Heart right ventricle (tissue), 16 donors: Measurements from ENCODE around the gene LONP2. TPM values are rescaled to one million over a fixed set of nuclear protein-coding genes. Genes with fewer than 3 reads are reported as not detected.

Experiments
- ATAC-seq, 8 donors: fragments of 200-7000 bp; cut with Tn5 transposase; one replicate each; pipeline ENCODE4 v1.9.1; 2020; ENCODE audit warnings: mild to moderate bottlenecking in 8 of 8, moderate library complexity in 8 of 8, moderate number of reproducible peaks in 1 of 8
- DNase-seq, 2 donors: peaks; one replicate each; pipeline ENCODE4 v3.0.0-alpha.2; 2020
- H3K27ac ChIP-seq, 10 donors: fragments of 200-600 bp; sonication (generic) in 2 of 10; one replicate each; pipeline versions ENCODE4 v1.5.0 to v1.8.0; 2020 to 2022; ENCODE audit warnings: mild to moderate bottlenecking in 3 of 10
- H3K27me3 ChIP-seq, 7 donors: fragments of 200-600 bp; one replicate each; pipeline ENCODE4 v1.8.0; 2021 to 2022; ENCODE audit warnings: mild to moderate bottlenecking in 2 of 7
- H3K36me3 ChIP-seq, 9 donors: fragments of 200-600 bp; sonication (generic) in 1 of 9; one replicate each; pipeline versions ENCODE4 v1.5.0 to v1.8.0; 2020 to 2022; ENCODE audit warnings: mild to moderate bottlenecking in 2 of 9
- H3K4me1 ChIP-seq, 9 donors: fragments of 200-600 bp; sonication (generic) in 1 of 9; one replicate each; pipeline versions ENCODE4 v1.5.0 to v1.8.0; 2020 to 2022; ENCODE audit warnings: mild to moderate bottlenecking in 4 of 9
- H3K4me3 ChIP-seq, 10 donors: fragments of 200-600 bp; sonication (generic) in 2 of 10; one replicate each; pipeline versions ENCODE4 v1.5.0 to v1.8.0; 2020 to 2022; ENCODE audit warnings: mild to moderate bottlenecking in 7 of 10, moderate library complexity in 2 of 10
- H3K9me3 ChIP-seq, 11 donors: fragments of 200-600 bp in 10 of 11; sonication (generic) in 2 of 11; one replicate each; pipeline versions ENCODE4 v1.5.0 to v1.8.0; 2013 to 2022; ENCODE audit warnings: mild to moderate bottlenecking in 2 of 11, control low read depth in 1 of 11, moderate library complexity in 1 of 11
- WGBS, 2 donors: extraction: QIAGEN DNeasy Blood & Tissue Kit; methylation state at CpG; one replicate each; pipeline ENCODE4 v1.1.7; 2013; ENCODE audit warnings: inconsistent platforms in 1 of 2; 5-methylcytosine and 5-hydroxymethylcytosine counted together
- intact Hi-C, 10 donors: fragments of 100-400 bp; cut with DNase I; formaldehyde crosslinking; loops; one replicate each; pipeline versions ENCODE4 v1.11.1 to v1.14.2; 2022
- polyA plus RNA-seq, 2 donors: library from polyadenylated mRNA; stranded (reverse); fragments of 200-250 nt; gene quantifications; one replicate each; pipeline ENCODE4 v1.2.3, GENCODE V29; 2013
- total RNA-seq, 10 donors: library from RNA; stranded (reverse); fragmentation: NEBNext Ultra II Directional in 3 of 10; extraction: Animal tissue kit (Norgen Biotek cat#: 25700) in 3 of 10; gene quantifications; one replicate each; pipeline versions ENCODE4 v1.2.1 to v1.2.4, GENCODE V29; 2021 to 2023
- TF ChIP-seq, protein P1 (sequence below), 9 donors: fragments of 200-600 bp; sonication (generic) in 2 of 9; IDR thresholded peaks; one replicate each; pipeline versions ENCODE4 v1.5.0 to v1.8.0; 2021 to 2022; ENCODE audit warnings: antibody characterized with exemption in 9 of 9, mild to moderate bottlenecking in 5 of 9, moderate library complexity in 1 of 9
- donor health status: Arrhythmogenic right ventricular cardiomyopathy.
- donor health status: ischemic (EF 13 %, LVEDD 7.1; RV severe dilation, severe dysfunction).
- donor health status: healthy with polysubstance abuse.
- donor health status: DM: no; HTN: yes; CAD: no.
- donor health status: DM: no; HTN: no; CAD: no.
- donor health status: ischemic (EF 25% LVEDD 6.9; RV normal size, moderate dysfunction).
- donor health status: ischemic (EF 25% LVEDD 5.7; RV mildly dilated, moderate dysfunction).
- donor health status: healthy.
- donor health status: DM: yes; HTN: yes; CAD: no.
- donor health status: Ischemic cardiomyopathy.
- donor health status: ischemic (EF 35%, LVEDD 5.7; RV mildly dilated, moderate dysfunction).
- donor health status: nonischemic (EF 11% LVEDD 7.7; RV severe dilation, severe dysfunction).
- donor health status: DM: yes; HTN: yes; CAD: no.
- donor health status: PGD.
- donor health status: ischemic (EF 29% LVEDD 5.4; RV normal size, mild dysfunction).
- donor health status: nonischemic (EF 23%, LVEDD 6.1; RV moderate dilation, normal function).

Gene LONP2
- total and polyA plus RNA-seq, 12 donors: 16.5 to 86.6 (median 74.5) TPM

DNA sequence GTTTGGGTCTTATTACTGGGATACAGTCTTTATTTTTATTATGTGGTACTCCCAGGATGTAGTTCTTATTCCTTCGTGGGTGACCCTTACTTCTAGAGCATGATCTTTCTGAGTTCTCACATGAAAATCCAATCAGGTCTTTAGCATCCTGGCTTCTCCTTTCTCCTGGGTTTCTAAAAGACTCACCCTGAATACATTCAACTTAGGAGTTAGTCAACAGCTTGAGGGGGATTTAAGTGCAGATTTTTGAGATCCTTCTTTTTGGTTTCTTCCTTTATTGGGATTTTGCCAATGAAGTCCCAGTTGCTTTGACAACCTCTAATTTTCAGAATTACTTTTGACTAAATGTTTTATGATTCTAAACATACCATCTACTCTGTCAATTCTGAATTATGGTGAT, 72.9 kb downstream of the LONP2 start:
- Histone ChIP-seq H3K27ac (peak overlapping the region in 4 of 10 donors; percentile 73 to 84 (median 76)), H3K36me3 (peaks cover 0 to 44% (median 21%) of the 10 kb centered on the region in 9 donors), H3K27me3 (no peaks in the 10 kb centered on the region), H3K4me1 (peaks cover 3 to 55% (median 33%) of the 10 kb centered on the region in 9 donors), H3K9me3 (peaks cover 0 to 23% (median 2%) of the 10 kb centered on the region in 11 donors), H3K4me3 (no peak overlapping the region)
- intact Hi-C loops: no loop called here
- TF ChIP-seq, protein P1, sequence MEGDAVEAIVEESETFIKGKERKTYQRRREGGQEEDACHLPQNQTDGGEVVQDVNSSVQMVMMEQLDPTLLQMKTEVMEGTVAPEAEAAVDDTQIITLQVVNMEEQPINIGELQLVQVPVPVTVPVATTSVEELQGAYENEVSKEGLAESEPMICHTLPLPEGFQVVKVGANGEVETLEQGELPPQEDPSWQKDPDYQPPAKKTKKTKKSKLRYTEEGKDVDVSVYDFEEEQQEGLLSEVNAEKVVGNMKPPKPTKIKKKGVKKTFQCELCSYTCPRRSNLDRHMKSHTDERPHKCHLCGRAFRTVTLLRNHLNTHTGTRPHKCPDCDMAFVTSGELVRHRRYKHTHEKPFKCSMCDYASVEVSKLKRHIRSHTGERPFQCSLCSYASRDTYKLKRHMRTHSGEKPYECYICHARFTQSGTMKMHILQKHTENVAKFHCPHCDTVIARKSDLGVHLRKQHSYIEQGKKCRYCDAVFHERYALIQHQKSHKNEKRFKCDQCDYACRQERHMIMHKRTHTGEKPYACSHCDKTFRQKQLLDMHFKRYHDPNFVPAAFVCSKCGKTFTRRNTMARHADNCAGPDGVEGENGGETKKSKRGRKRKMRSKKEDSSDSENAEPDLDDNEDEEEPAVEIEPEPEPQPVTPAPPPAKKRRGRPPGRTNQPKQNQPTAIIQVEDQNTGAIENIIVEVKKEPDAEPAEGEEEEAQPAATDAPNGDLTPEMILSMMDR (IDR thresholded peaks at IDR 0.05): no peak
- 75 to 89% methylated on average over 1 of the region's 1 CpG for WGBS, 2 donors
- DNase-seq (no peak), ATAC-seq (no peak)

DNA sequence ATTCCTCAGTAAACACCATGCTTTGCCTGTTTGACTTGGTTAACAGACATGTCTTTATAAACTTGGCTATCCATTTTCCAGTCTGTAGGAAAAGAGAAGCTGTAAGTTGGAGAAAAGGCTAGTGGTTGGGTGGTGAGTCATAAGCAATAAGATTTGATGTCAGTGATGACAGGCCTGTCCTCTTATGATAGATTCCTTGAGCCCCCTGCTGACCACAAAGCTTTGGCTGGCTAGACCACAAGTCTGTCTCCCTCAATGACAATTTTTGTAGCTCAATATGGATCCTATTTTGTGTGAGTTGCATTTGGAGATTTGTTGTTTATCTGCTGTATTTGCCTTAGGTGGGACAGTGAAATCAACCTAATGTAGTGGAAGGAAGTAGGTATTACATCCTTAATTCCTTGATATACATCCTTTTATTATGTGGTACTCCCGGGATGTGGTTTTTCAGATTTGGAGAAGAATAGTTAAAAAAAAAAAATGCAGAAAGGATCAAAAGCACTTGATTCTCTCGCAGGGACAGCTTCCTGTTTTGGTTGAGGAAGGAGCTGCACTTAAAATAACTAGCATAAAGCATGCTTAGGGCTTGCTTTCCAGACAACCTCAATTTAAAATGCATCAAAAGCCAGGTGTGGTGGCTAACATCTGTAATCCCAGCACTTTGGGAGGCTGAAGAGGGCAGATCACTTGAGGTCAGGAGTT, 73.7 kb downstream of the LONP2 start:
- H3K36me3 ChIP-seq: peaks cover 0 to 43% (median 19%) of the 10 kb centered on the region in 9 donors
- 46 to 61% methylated on average over 2 of the region's 2 CpGs for WGBS, 2 donors
- peaks cover 0 to 15% (median 0%) of the 10 kb centered on the region in 11 donors for H3K9me3 ChIP-seq
- H3K4me3 ChIP-seq: peak overlapping the region in 1 of 10 donors; percentile 0
- intact Hi-C loops: loop anchor here in 1 of 10 donors (1.0 kb wide), 1 partner anchor 33 kb away; no protein-coding TSS in a partner anchor
- no peaks in the 10 kb centered on the region for H3K27me3 ChIP-seq
- peaks cover 3 to 55% (median 33%) of the 10 kb centered on the region in 9 donors for H3K4me1 ChIP-seq
- peak overlapping the region in 8 of 10 donors; percentile 56 to 84 (median 72) for H3K27ac ChIP-seq
- TF ChIP-seq, protein P1 (IDR thresholded peaks at IDR 0.05): peak in 3 of 9 donors; percentile 7 to 24 (median 13)
- ATAC-seq (peak in 4 of 8 donors; percentile 36 to 41 (median 39)), DNase-seq (no peak)

DNA sequence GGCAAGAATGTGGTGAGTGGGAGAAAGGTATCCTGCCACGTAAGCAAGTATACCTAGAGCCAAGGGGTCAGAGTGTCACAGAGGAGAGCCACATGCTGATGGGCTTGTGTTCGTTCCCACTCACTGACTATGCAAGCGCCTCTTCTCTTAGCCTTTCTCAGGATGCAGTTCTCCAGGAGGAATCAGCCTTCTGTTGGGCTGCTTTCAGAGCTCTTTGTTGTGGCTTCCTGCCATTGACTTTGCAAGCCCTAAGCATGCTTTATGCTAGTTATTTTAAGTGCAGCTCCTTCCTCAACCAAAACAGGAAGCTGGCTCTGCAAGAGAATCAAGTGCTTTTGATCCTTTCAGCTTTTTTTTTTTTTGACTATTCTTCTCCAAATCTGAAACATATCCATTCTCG, 74.5 kb downstream of the LONP2 start:
- Histone ChIP-seq H3K4me3 (peak overlapping the region in 1 of 10 donors; percentile 2), H3K9me3 (peaks cover 0 to 7% (median 0%) of the 10 kb centered on the region in 11 donors), H3K36me3 (peaks cover 0 to 37% (median 11%) of the 10 kb centered on the region in 9 donors), H3K27me3 (no peaks in the 10 kb centered on the region), H3K4me1 (peaks cover 3 to 55% (median 33%) of the 10 kb centered on the region in 9 donors), H3K27ac (peak overlapping the region in 8 of 10 donors; percentile 56 to 84 (median 72))
- ATAC-seq: peak; percentile 69 to 93 (median 90)
- TF ChIP-seq, protein P1 (IDR thresholded peaks at IDR 0.05): no peak
- WGBS, 2 donors: 37 to 43% methylated on average over 4 of the region's 4 CpGs
- intact Hi-C loops: loop anchor here in 1 of 10 donors (1.0 kb wide), 1 partner anchor 32 kb away; no protein-coding TSS in a partner anchor
- DNase-seq: peak in 1 of 2 donors; percentile 74

DNA sequence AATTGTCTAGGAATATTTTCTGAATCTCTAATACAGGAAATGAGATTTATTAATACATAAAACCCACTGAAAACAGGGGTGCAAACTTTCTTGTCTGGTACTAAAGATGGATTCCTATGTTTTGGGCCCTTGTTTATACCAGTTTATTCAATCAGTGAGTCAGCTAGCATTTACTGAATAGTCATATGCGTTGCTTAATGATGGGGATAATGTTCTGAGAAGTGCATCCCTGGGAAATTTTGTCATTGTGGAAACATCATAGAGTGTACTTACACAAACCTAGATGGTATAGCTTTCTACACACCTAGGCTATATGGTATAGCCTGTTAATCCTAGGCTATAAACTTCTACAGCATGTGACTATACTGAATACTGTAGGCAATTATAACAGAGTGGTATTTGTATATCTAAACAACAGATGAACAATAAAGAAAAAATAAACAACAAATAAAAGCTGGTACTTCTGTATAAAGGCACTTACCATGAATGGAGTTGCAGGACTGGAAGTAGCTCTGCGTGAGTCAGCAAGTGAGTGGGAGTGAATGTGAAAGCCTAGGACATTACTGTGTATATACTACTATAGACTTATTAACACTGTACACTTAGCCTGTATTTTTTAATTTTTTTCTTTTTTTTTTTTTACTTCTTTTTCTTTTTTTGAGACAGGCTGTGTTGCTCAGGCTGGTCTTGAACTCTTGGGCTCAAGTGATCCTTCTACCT, 77.4 kb downstream of the LONP2 start:
- ATAC-seq (no peak), DNase-seq (no peak)
- 88 to 93% methylated on average over 2 of the region's 2 CpGs for WGBS, 2 donors
- H3K9me3 ChIP-seq: no peaks in the 10 kb centered on the region
- H3K27ac ChIP-seq: no peak overlapping the region
- TF ChIP-seq, protein P1 (IDR thresholded peaks at IDR 0.05): no peak
- no peaks in the 10 kb centered on the region for H3K27me3 ChIP-seq
- peaks cover 0 to 24% (median 5%) of the 10 kb centered on the region in 9 donors for H3K36me3 ChIP-seq
- H3K4me3 ChIP-seq: no peak overlapping the region
- intact Hi-C loops: no loop called here
- peaks cover 3 to 59% (median 39%) of the 10 kb centered on the region in 9 donors for H3K4me1 ChIP-seq
